GM18508 (cell line): ENCODE measurements around the gene MYL12A.

ENCODE experiments used
- ATAC-seq: cut with Tn5 transposase; IDR thresholded peaks from one replicate; pipeline ENCODE4 v1.9.1; 2021; ENCODE audit warnings: moderate number of reproducible peaks; ENCODE audit not compliant: insufficient read depth, unreplicated experiment

Gene MYL12A

GRCh38 chr18:3279201-3280185 is 31.9 kb downstream of the MYL12A start:
- ATAC-seq, result peak; percentile 78

- ATAC-seq, result peak; percentile 53
These were observed 34.1 kb downstream of the MYL12A start for GRCh38 chr18:3281456-3282400.

GRCh38 chr18:3283253-3283863 is 35.8 kb downstream of the MYL12A start:
- ATAC-seq, result no peak

GRCh38 chr18:3283908-3284307 is 36.3 kb downstream of the MYL12A start:
- ATAC-seq, result no peak

- ATAC-seq, result no peak
These were observed 36.9 kb downstream of the MYL12A start for GRCh38 chr18:3284501-3284900.

GRCh38 chr18:3286159-3286558 is 38.6 kb downstream of the MYL12A start:
- no peak for ATAC-seq

GRCh38 chr18:3293196-3293951 is 45.8 kb downstream of the MYL12A start:
- no peak for ATAC-seq

- no peak for ATAC-seq
These were observed 47.0 kb downstream of the MYL12A start for GRCh38 chr18:3294435-3295080.

- peak; percentile 100 for ATAC-seq
These were observed 49.7 kb downstream of the MYL12A start for GRCh38 chr18:3297025-3297984.

GRCh38 chr18:3304832-3305231 is 57.2 kb downstream of the MYL12A start:
- ATAC-seq, result no peak

- no peak for ATAC-seq
These were observed 57.8 kb downstream of the MYL12A start for GRCh38 chr18:3305354-3305762.
